CD4-positive, alpha-beta T cell treated with Interleukin-6 for 4 hours (primary cell): ENCODE measurements around the gene ZSCAN16.

Experiments
- DNase-seq: peaks from one replicate; pipeline ENCODE4 v3.0.0-alpha.2; 2020; ENCODE audit warnings: mixed read lengths

The ZSCAN16 gene

GRCh38 chr6:28134716-28135115 is 10.3 kb downstream of the ZSCAN16 start:
- no peak for DNase-seq

- DNase-seq = no peak
Measured at GRCh38 chr6:28135393-28135792, 11.0 kb downstream of the ZSCAN16 start.

GRCh38 chr6:28136585-28137504 is 12.4 kb downstream of the ZSCAN16 start:
- peak; percentile 77 for DNase-seq

- DNase-seq = no peak
Measured at GRCh38 chr6:28137505-28137981, 13.1 kb downstream of the ZSCAN16 start.

- DNase-seq = no peak
Measured at GRCh38 chr6:28139860-28140543, 15.6 kb downstream of the ZSCAN16 start.

- DNase-seq = no peak
Measured at GRCh38 chr6:28140616-28141015, 16.2 kb downstream of the ZSCAN16 start.

- DNase-seq = peak; percentile 84
Measured at GRCh38 chr6:28141500-28142329, 17.3 kb downstream of the ZSCAN16 start, which contains the start of gene ZKSCAN8. Gene ZKSCAN8 (plus strand): TSS chr6:28141883. CDS start chr6:28148408, 6,525 bp downstream.

GRCh38 chr6:28142446-28142845 is 18.0 kb downstream of the ZSCAN16 start:
- no peak for DNase-seq

GRCh38 chr6:28145231-28145630 is 20.8 kb downstream of the ZSCAN16 start:
- DNase-seq = no peak

- no peak for DNase-seq
Measured at GRCh38 chr6:28152531-28152930, 28.1 kb downstream of the ZSCAN16 start.

GRCh38 chr6:28153546-28153945 is 29.1 kb downstream of the ZSCAN16 start:
- no peak for DNase-seq

- no peak for DNase-seq
Measured at GRCh38 chr6:28154357-28154756, 29.9 kb downstream of the ZSCAN16 start.

GRCh38 chr6:28158318-28158717 is 33.9 kb downstream of the ZSCAN16 start:
- DNase-seq = no peak

GRCh38 chr6:28159029-28159607 is 34.7 kb downstream of the ZSCAN16 start:
- no peak for DNase-seq

- DNase-seq = no peak
Measured at GRCh38 chr6:28160233-28160632, 35.8 kb downstream of the ZSCAN16 start.

GRCh38 chr6:28161410-28162079 is 37.1 kb downstream of the ZSCAN16 start:
- DNase-seq = peak; percentile 78

- no peak for DNase-seq
Measured at GRCh38 chr6:28165563-28165962, 41.2 kb downstream of the ZSCAN16 start.

- no peak for DNase-seq
Measured at GRCh38 chr6:28167068-28167467, 42.7 kb downstream of the ZSCAN16 start.

- DNase-seq = no peak
Measured at GRCh38 chr6:28167926-28168325, 43.5 kb downstream of the ZSCAN16 start.

GRCh38 chr6:28171271-28171670 is 46.9 kb downstream of the ZSCAN16 start:
- DNase-seq = no peak

GRCh38 chr6:28172006-28172405 is 47.6 kb downstream of the ZSCAN16 start:
- DNase-seq = no peak

GRCh38 chr6:28176373-28176772 is 52.0 kb downstream of the ZSCAN16 start:
- DNase-seq = no peak
